Subcutaneous adipose tissue (tissue), 4 donors: ENCODE data around the gene CDK12. TPM values are rescaled to one million over a fixed set of nuclear protein-coding genes. Genes with fewer than 3 reads are reported as not detected.

Experiments
- CTCF ChIP-seq: fragments of 450-650 bp; IDR thresholded peaks from one replicate; pipeline ENCODE4 v1.5.1; 2016; ENCODE audit warnings: low read depth, mild to moderate bottlenecking, control low read depth, antibody characterized with exemption, moderate library complexity
- total RNA-seq, 4 donors: library from RNA; depleted of rRNA; stranded (reverse); fragments of >200 nt; gene quantifications; one replicate each; pipeline ENCODE4 v1.1.0, GENCODE V29; 2016

The CDK12 gene
- total RNA-seq, 4 donors from 2014 or later = 36.0 to 54.1 (median 48.5) TPM

GRCh38 chr17:39573447-39574298 is 112.4 kb downstream of the CDK12 start:
- TF ChIP-seq CTCF = no peak

GRCh38 chr17:39576187-39576586 is 114.9 kb downstream of the CDK12 start:
- TF ChIP-seq CTCF = no peak

GRCh38 chr17:39578272-39578671 is 117.0 kb downstream of the CDK12 start:
- no peak for TF ChIP-seq CTCF

- TF ChIP-seq CTCF = no peak
Observed at GRCh38 chr17:39579318-39580081, 118.2 kb downstream of the CDK12 start.

GRCh38 chr17:39580082-39580468 is 118.8 kb downstream of the CDK12 start:
- no peak for TF ChIP-seq CTCF

- no peak for TF ChIP-seq CTCF
Observed at GRCh38 chr17:39581071-39581758, 119.9 kb downstream of the CDK12 start.

GRCh38 chr17:39581759-39582085 is 120.4 kb downstream of the CDK12 start:
- no peak for TF ChIP-seq CTCF
